ENCODE results near the gene MYO9B.

MYO9B gene

GRCh38 chr19:17202249-17202648 lies 126.7 kb downstream of the MYO9B start:
- peaks cover 3% of the 10 kb centered on the region for H3K27me3 Mint-ChIP-seq (ENCODE audit: low read depth)
- no peak overlapping the region for H3K27ac Mint-ChIP-seq
- TF ChIP-seq CTCF (IDR thresholded peaks at IDR 0.05; ENCODE audit: unreplicated experiment in 3 of 3), result no peak
- no peaks in the 10 kb centered on the region for H3K4me1 Mint-ChIP-seq
- H3K4me3 Mint-ChIP-seq, result no peak overlapping the region
- no peaks in the 10 kb centered on the region for H3K9me3 Mint-ChIP-seq
- peaks cover 62% of the 10 kb centered on the region for H3K36me3 Mint-ChIP-seq (ENCODE audit: low read depth)

- H3K27me3 Mint-ChIP-seq (ENCODE audit: low read depth), result peaks cover 3% of the 10 kb centered on the region
- no peak overlapping the region for H3K27ac Mint-ChIP-seq
- no peak overlapping the region for H3K4me3 Mint-ChIP-seq
- no peaks in the 10 kb centered on the region for H3K9me3 Mint-ChIP-seq
- H3K36me3 Mint-ChIP-seq (ENCODE audit: low read depth), result peaks cover 58% of the 10 kb centered on the region
- H3K4me1 Mint-ChIP-seq, result no peaks in the 10 kb centered on the region
- TF ChIP-seq CTCF (IDR thresholded peaks at IDR 0.05; ENCODE audit: unreplicated experiment in 3 of 3), result no peak
Observed at GRCh38 chr19:17202713-17203112, 127.1 kb downstream of the MYO9B start.

- H3K36me3 Mint-ChIP-seq (ENCODE audit: low read depth), result peaks cover 52% of the 10 kb centered on the region
- no peaks in the 10 kb centered on the region for H3K9me3 Mint-ChIP-seq
- H3K27me3 Mint-ChIP-seq (ENCODE audit: low read depth), result peaks cover 3% of the 10 kb centered on the region
- TF ChIP-seq CTCF (IDR thresholded peaks at IDR 0.05; ENCODE audit: unreplicated experiment in 3 of 3), result peak; percentile 37 to 60 (median 45)
- no peak overlapping the region for H3K4me3 Mint-ChIP-seq
- H3K27ac Mint-ChIP-seq, result no peak overlapping the region
- H3K4me1 Mint-ChIP-seq, result no peaks in the 10 kb centered on the region
Observed at GRCh38 chr19:17205237-17206140, 129.9 kb downstream of the MYO9B start.

- Mint-ChIP-seq H3K27ac (no peak overlapping the region), H3K27me3 (ENCODE audit: low read depth) (peaks cover 3% of the 10 kb centered on the region), H3K4me1 (no peaks in the 10 kb centered on the region), H3K9me3 (no peaks in the 10 kb centered on the region), H3K36me3 (ENCODE audit: low read depth) (peaks cover 38% of the 10 kb centered on the region), H3K4me3 (no peak overlapping the region)
- TF ChIP-seq CTCF (IDR thresholded peaks at IDR 0.05; ENCODE audit: unreplicated experiment in 3 of 3), result no peak
Observed at GRCh38 chr19:17206736-17207581, 131.4 kb downstream of the MYO9B start.

GRCh38 chr19:17209126-17210036 lies 133.8 kb downstream of the MYO9B start:
- no peak overlapping the region for H3K4me3 Mint-ChIP-seq
- peaks cover 30% of the 10 kb centered on the region for H3K36me3 Mint-ChIP-seq (ENCODE audit: low read depth)

More at GRCh38 chr19:17209126-17210036, 133.8 kb downstream of the MYO9B start:
- no peaks in the 10 kb centered on the region for H3K9me3 Mint-ChIP-seq
- H3K27ac Mint-ChIP-seq, result no peak overlapping the region
- TF ChIP-seq CTCF (IDR thresholded peaks at IDR 0.05; ENCODE audit: unreplicated experiment in 3 of 3), result no peak
- no peaks in the 10 kb centered on the region for H3K27me3 Mint-ChIP-seq (ENCODE audit: low read depth)
- H3K4me1 Mint-ChIP-seq, result no peaks in the 10 kb centered on the region

Data from nephron (organoid).